T-helper 2 cell (primary cell): Measurements from ENCODE around the gene UXS1.

Source experiments
- DNase-seq, 5 experiments: peaks; one replicate each; pipeline versions ENCODE4 v3.0.0 to v3.0.0-alpha.2; 2012 to 2022

The UXS1 gene

GRCh38 chr2:106085181-106085940, 108.7 kb downstream of the UXS1 start:
- peak in 4 of 5 experiments; percentile 26 to 89 (median 48) for DNase-seq

GRCh38 chr2:106080959-106081358, 113.1 kb downstream of the UXS1 start:
- no peak for DNase-seq

DNA sequence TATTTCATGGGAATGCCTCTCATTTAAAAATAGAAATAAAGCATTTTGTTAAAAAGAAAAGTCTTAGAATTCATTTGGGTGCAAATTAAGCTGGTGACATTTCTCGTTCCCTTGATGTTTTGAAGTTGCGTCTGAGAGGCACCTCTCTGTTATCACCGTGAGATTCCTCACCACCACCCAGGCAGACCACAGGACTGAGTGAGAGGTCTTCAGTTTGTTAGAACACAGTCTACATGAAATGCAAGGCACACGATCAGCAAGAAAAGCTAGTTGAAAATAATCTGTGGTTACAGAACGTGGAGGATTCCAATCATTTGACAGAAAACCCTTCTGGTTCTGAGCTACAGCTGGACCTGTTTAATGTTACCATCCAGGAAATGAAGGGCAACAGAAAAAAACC, 116.0 kb downstream of the UXS1 start:
- no peak for DNase-seq

- peak in 1 of 5 experiments; percentile 58 for DNase-seq
These were observed 117.2 kb downstream of the UXS1 start for GRCh38 chr2:106076941-106077340.

- DNase-seq, result no peak
These were observed 119.1 kb downstream of the UXS1 start for GRCh38 chr2:106075048-106075447.

DNA sequence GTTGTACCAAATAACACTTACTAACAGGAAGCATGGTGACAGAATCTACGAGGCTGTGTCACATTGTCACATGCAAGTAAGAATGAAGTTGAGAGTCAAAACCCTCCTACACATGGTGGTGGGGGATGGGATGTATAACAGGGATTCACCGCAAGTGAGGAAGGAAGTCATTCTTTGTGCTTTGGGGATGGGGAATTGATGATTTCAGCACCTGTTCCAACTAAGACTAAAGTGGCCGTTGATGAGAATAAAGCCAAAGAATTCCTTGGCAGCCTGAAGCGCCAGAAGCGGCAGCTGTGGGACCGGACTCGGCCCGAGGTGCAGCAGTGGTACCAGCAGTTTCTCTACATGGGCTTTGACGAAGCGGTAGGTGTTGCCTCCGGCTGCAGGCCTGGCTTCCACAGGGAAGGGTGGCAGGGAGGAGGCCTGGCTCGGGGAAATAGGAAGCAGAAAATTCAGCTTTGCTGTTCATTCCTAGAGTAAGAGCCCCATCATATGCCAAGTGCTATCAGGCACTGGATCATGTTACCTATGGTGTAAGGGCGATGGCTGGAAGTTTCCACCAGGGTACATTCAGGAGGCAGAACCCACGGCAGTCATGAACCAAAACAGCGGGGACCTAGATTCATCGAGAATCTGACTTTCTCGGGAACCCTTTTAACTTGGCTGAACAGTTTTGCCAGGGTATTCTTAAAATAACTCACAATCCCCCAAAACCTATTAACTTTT, 120.3 kb downstream of the UXS1 start:
- no peak for DNase-seq

- DNase-seq, result no peak
These were observed 123.9 kb downstream of the UXS1 start for GRCh38 chr2:106070181-106070580.

DNA sequence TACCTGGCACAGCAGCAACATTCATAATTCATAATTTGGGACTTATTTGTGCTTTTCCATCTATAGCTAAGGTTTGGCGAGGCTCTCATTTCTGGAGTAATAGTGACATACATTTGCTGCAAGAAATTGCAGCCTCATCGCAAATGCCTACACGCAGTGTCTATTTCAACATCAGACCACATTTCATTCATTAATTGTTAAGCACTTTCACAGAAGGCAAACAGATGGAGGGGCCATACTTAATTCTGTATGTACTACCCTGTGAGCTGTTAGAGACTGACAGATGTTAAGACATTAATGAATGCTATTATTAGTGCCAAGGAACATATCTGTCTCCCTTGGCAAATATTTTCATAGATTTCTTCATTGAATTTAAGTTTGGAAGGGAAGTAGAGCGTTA, 125.7 kb downstream of the UXS1 start:
- DNase-seq, result no peak

DNA sequence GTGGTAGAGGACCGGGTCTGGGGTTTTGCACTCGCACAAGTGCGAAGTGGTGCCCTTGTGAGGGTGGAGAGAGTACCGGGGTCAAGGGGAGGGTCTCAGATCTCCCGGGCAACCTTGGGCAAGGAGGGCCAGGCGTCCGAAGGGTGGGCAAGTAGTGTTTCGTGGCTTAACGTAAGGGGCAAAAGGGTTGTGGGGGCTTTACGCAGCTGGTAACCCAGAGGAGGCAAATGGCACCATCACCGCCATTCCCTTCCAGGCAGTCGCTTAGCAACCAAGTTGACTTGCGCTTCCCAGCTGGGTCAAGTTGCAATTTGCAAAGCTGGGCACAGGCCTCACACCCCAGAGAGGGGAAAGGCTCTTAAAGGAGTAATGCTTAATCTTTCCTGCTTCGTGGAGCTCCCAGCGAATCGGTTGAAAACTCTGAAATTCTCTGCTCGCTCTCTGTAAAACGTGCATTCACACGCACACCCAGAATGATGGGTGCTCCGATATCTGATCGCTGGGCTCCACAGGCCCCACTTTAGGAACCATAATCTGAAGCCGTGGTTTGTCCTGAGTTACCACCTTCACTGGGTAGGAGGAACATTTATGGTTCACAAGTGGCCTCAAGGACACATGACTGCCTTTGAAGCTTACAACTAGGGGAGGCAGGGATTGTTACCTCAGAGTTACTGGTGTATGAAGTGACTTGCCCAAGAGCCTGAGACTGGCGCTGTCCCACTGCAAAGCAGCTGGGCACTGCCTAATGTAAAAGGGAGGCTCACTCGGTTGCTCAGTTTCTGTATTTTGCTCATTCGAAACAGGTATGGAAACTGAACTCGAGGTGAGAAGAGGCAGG, 127.9 kb downstream of the UXS1 start:
- no peak for DNase-seq

DNA sequence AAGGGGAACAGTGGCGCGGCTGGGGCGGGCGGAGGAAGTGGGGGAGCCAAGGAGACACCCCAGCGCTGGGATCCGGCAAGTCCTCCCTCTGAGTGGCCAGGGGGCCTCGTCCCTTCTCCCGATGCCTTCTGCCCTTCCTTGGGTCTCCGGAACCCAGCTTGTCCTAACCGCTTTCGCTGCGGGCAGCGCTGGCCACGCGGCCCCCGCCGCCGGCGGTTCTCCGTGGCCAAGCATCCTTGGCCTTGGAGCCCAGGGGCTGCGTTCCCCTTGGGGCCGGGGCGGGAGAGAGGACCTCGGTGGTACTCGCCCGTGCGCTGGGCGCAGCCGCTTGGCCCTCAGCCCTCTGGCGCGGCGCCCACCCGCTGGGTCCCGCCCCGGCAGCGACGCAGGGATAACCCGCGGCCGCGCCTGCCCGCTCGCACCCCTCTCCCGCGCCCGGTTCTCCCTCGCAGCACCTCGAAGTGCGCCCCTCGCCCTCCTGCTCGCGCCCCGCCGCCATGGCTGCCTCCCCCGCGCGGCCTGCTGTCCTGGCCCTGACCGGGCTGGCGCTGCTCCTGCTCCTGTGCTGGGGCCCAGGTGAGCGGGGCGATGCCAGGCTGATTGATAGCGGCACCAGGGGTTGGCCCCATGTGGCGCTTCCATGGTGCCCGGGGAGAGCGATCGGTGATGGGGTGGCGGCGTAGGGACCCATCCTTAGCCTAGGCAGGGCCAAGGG, 128.7 kb downstream of the UXS1 start:
- DNase-seq, result peak in 1 of 5 experiments; percentile 7

DNA sequence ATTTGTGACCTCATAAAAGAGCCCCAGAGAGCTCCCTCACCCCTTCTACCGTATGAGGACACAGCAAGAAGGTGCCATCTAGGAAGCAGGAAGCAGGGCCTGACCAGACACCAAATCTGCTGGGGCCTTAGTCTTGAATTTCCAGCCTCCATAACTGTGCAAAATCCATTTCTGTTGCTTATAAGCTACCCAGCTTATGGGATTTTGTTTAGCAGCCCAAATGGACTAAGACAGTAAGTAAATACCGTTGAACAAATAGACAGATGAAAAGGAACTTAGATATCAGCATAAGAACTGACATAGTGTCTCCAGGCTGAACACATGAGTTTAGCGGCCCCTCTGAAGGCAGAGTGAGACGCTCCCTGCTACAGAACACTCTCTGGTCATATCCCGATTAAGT, 130.9 kb downstream of the UXS1 start:
- no peak for DNase-seq

DNA sequence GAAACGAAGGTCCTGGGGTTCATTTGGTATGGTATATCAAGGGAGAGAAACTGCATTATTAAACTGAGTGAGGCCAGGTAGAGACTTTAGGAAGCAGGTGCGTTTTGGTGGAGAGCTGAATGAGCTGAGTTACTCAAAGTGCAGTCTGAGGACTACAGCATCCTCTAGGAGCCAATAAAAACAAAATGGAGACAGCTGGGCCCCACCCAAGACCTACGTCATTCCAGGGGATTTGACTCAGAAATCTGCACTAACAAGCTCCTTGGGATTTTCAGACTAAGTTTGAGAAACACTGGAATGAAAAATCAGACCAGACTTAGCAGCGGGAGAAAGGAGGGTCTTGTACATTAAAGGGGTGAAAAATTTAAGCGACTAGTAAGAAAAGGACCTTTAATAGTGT, 131.5 kb downstream of the UXS1 start:
- no peak for DNase-seq

DNA sequence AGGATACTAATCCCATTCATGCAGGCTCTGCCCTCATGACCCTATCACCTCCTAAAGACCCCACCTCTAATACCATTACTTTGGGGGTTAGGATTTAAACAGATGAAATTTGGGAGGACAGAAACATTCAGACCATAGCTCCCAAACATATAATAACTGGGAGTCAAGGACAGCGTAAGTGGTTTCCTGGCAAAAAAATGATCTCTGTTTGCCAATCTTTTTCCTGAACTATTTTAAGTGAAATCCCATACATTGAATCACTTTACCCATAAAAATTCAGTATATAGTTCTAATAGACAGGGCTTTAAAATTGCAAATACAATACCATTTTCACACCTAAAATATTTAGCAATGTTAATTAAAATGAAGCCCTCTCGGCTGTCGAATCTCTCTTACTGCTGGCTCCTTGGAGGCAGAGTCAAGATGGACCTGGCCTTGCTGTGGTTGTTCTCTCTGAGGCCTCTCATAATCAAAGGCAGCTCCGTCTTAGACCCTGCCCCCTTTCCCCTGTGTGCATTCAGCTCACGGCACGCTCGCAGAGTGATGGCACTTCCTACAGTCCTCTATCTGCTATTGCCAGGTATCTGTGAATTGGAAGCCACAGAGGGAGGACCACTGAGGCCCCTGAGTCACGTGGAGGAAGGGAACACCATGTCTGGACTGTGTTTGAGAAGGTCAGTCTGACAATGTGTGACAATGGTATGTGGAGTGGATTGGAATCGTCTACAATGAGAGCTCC, 132.3 kb downstream of the UXS1 start:
- no peak for DNase-seq

GRCh38 chr2:106059416-106060065, 134.6 kb downstream of the UXS1 start:
- DNase-seq, result no peak

- DNase-seq, result peak in 1 of 5 experiments; percentile 93
These were observed 135.5 kb downstream of the UXS1 start for GRCh38 chr2:106058469-106059137.

DNA sequence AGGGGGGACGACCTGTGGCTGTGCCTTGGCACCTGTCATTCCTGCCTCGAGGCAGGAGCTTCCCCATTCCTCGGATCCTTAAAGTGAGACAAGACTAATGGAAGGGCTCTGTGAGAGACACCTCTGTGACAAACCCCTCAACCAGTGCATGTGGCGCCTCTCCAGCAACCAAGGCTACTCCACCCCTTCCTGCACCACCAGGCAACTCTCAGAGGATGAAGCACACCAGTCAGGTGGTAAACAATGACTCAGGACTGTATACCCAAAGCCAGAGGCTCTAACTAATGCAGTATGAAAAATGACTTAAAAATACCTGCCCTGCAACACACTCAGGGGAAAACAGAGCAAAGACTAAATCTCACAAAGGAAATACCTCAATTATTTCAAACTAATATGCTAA, 136.9 kb downstream of the UXS1 start:
- peak in 3 of 5 experiments; percentile 8 to 91 (median 19) for DNase-seq

- peak in 1 of 5 experiments; percentile 44 for DNase-seq
These were observed 139.0 kb downstream of the UXS1 start for GRCh38 chr2:106054880-106055655.

DNA sequence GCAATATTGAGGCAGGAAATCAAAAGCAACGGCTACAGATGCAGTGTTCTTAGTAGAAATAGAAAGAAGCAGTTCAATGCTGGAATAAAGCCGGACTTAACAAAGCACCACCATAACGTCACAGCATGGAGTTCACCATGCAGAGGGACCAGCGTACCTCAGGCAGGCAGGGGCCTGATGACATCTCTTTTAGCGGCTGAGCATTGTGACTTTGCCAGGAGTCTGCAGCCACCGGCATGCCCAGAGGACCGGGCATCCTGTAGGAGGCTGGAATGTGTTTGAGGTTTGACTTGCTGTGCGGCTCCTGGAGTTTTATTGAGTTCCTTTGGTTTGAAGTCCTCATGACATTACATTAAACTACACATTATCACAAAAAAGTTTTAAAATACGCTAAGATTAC, 139.8 kb downstream of the UXS1 start:
- no peak for DNase-seq

GRCh38 chr2:106053581-106053980, 140.5 kb downstream of the UXS1 start:
- DNase-seq, result no peak

- DNase-seq, result peak in 2 of 5 experiments; percentile 20 to 32
These were observed 141.0 kb downstream of the UXS1 start for GRCh38 chr2:106053116-106053515.
